K562 (cell line): Measurements from ENCODE around the gene TPPP. TPM values are rescaled to one million over a fixed set of nuclear protein-coding genes. Genes with fewer than 3 reads are reported as not detected.
"Not testable (repeated sequence)": the region's sequence is repeated elsewhere in the genome, so short reads cannot be mapped to it uniquely, and the experiment has no call there.

Experiments used
- ATAC-seq: fragments of 200-7000 bp; cut with Tn5 transposase; 3 replicates; pipeline ENCODE4 v1.9.1; 2020; ENCODE audit warnings: moderate library complexity
- BruUV-seq: library from RNA; stranded (reverse); fragments of 400-500 nt; replicated peaks from 2 replicates; lab custom pipeline; 2021; lab: Mats Ljungman, UMichigan
- CTCF ChIA-PET: fragments of 300-600 bp; formaldehyde crosslinking; extraction: SDS; loops from one replicate; lab custom pipeline; 2021; ENCODE audit warnings: low intra/inter-chr PET ratio; lab: Yijun Ruan, JAX
- POLR2A ChIA-PET: fragments of 300-600, 350-650 bp; sonication (Branson Sonifier 250); formaldehyde crosslinking; extraction: SDS; loops from one replicate; lab custom pipeline; 2021; ENCODE audit warnings: antibody characterized with exemption, inconsistent platforms; lab: Yijun Ruan, JAX
- DNase-seq, 4 experiments: peaks; one replicate each; pipeline versions ENCODE4 v3.0.0 to v3.0.0-alpha.2; 2011 to 2018; ENCODE audit warnings: low spot score in 3 of 4, mixed read lengths in 3 of 4; ENCODE audit errors: extremely low read depth in 1 of 4
- FAIRE-seq: peaks from 2 replicates; lab custom pipeline; 2011; peaks lifted over from hg19 to GRCh38; lab: Jason Lieb, UNC
- H2AFZ ChIP-seq: 2 replicates; pipeline ENCODE4 v1.6.0; 2011; ENCODE audit warnings: low read depth, low read length, control low read depth, inconsistent platforms
- H3K27ac ChIP-seq: fragments of 200-600 bp; 3 replicates; pipeline ENCODE4 v1.8.0; 2011; ENCODE audit warnings: low read depth, mild to moderate bottlenecking, control low read depth, inconsistent platforms, low read length, moderate library complexity, mixed read lengths; ENCODE audit errors: extremely low read depth
- H3K27me3 ChIP-seq, 2 experiments: fragments of 300-600 bp in 1 of 2; 2 replicates in 1 of 2; 3 replicates in 1 of 2; pipeline versions ENCODE4 v1.6.0 to v1.8.0; 2011; ENCODE audit warnings: inconsistent platforms in 2 of 2, low read length in 2 of 2, mild to moderate bottlenecking in 1 of 2, mixed read lengths in 1 of 2, moderate library complexity in 1 of 2; ENCODE audit not compliant: control insufficient read depth in 2 of 2, insufficient read depth in 2 of 2
- H3K36me3 ChIP-seq: fragments of 300-600 bp; 3 replicates; pipeline ENCODE4 v1.8.0; 2011; ENCODE audit warnings: mild to moderate bottlenecking, low read length, inconsistent platforms; ENCODE audit not compliant: control insufficient read depth, insufficient read depth
- H3K4me1 ChIP-seq, 2 experiments: fragments of 200-600 bp in 1 of 2; replicated peaks in 1 of 2; 2 replicates in 1 of 2; 3 replicates in 1 of 2; pipeline versions ENCODE4 v1.5.1 to v1.8.0; 2011; ENCODE audit warnings: inconsistent platforms in 2 of 2, low read length in 2 of 2, mild to moderate bottlenecking in 1 of 2, mixed read lengths in 1 of 2, moderate library complexity in 1 of 2; ENCODE audit not compliant: control insufficient read depth in 2 of 2, insufficient read depth in 2 of 2
- H3K4me2 ChIP-seq: 2 replicates; pipeline ENCODE4 v1.6.1; 2011; ENCODE audit warnings: low read length, control low read depth, inconsistent platforms, mixed read lengths; ENCODE audit not compliant: insufficient read depth
- H3K4me3 ChIP-seq: fragments of 200-600 bp; sonication (generic), shearing (Covaris generic); 2 replicates; pipeline ENCODE4 v1.5.1; 2016; ENCODE audit warnings: control low read depth, inconsistent platforms
- H3K79me2 ChIP-seq: fragments of 200-600 bp; 3 replicates; pipeline ENCODE4 v1.8.0; 2011; ENCODE audit warnings: low read length, inconsistent platforms; ENCODE audit not compliant: control insufficient read depth, insufficient read depth
- H3K9ac ChIP-seq, 2 experiments: 2 replicates each; pipeline versions ENCODE4 v1.6.0 to v1.6.1; 2011; ENCODE audit warnings: low read depth in 2 of 2, low read length in 2 of 2, control low read depth in 1 of 2, inconsistent platforms in 1 of 2, mild to moderate bottlenecking in 1 of 2, mixed read lengths in 1 of 2; ENCODE audit not compliant: insufficient read depth in 1 of 2
- H3K9me1 ChIP-seq: one replicate; pipeline ENCODE4 v1.6.0; 2011; ENCODE audit warnings: inconsistent platforms, mild to moderate bottlenecking, low read length, moderate library complexity; ENCODE audit not compliant: control insufficient read depth, insufficient read depth
- H3K9me3 ChIP-seq: replicated peaks from 2 replicates; pipeline ENCODE4 v1.5.1; 2011; ENCODE audit warnings: low read depth, low read length, inconsistent platforms; ENCODE audit not compliant: control insufficient read depth, insufficient read depth
- H4K20me1 ChIP-seq: replicated peaks from 2 replicates; pipeline ENCODE4 v1.6.1; 2011; ENCODE audit warnings: low read length, inconsistent platforms, mixed read lengths; ENCODE audit not compliant: control insufficient read depth, insufficient read depth
- WGBS: fragments of 100-300 bp; shearing (Covaris generic); methylation state at CpG from one replicate; pipeline ENCODE4 v1.1.6; 2016; ENCODE audit warnings: low coverage, mixed read lengths; ENCODE audit not compliant: insufficient coverage; ENCODE audit errors: missing lambda C conversion rate; 5-methylcytosine and 5-hydroxymethylcytosine counted together
- in situ Hi-C: fragments of 300-500 bp; cut with MboI; formaldehyde crosslinking; loops from 4 replicates; pipeline ENCODE4 v1.15.0; 2018; ENCODE audit warnings: inconsistent platforms, mixed read lengths
- intact Hi-C: fragments of 100-400 bp; cut with micrococcal nuclease; formaldehyde crosslinking; loops from 2 replicates; pipeline ENCODE4 v1.14.2; 2022
- polyA plus RNA-seq, 8 experiments: library from polyadenylated mRNA; depleted of rRNA in 4 of 8; stranded (reverse) in 5 of 8; unstranded in 3 of 8; fragments of >200 nt; fragmentation: Nextera tagmentation in 2 of 8; fragmentation: Illumina TruSeq in 1 of 8; extraction: Ambion mirVana in 2 of 8; extraction: Trizol in 1 of 8; gene quantifications; 2 replicates each; pipeline versions ENCODE4 v1.2.1 to v1.2.3, GENCODE V29; 2011 to 2014; ENCODE audit warnings: inconsistent platforms in 1 of 8, missing spikeins in 1 of 8
- total RNA-seq, 7 experiments: library from RNA; depleted of rRNA in 6 of 7; stranded (reverse); fragments of >200 nt in 6 of 7; fragmentation: Illumina TruSeq in 2 of 7; extraction: Trizol in 2 of 7; gene quantifications; 2 replicates each; pipeline versions ENCODE4 v1.2.1 to v1.2.3, GENCODE V29; 2011 to 2021; ENCODE audit warnings: low replicate concordance in 1 of 7

TPPP gene
- total and polyA plus RNA-seq, 9 of the 15 experiments (the other 6 are each of a cell fraction or from before 2014, with no cell fraction given), result 0.01 to 0.07 (median 0.03) TPM; not detected in 6

DNA sequence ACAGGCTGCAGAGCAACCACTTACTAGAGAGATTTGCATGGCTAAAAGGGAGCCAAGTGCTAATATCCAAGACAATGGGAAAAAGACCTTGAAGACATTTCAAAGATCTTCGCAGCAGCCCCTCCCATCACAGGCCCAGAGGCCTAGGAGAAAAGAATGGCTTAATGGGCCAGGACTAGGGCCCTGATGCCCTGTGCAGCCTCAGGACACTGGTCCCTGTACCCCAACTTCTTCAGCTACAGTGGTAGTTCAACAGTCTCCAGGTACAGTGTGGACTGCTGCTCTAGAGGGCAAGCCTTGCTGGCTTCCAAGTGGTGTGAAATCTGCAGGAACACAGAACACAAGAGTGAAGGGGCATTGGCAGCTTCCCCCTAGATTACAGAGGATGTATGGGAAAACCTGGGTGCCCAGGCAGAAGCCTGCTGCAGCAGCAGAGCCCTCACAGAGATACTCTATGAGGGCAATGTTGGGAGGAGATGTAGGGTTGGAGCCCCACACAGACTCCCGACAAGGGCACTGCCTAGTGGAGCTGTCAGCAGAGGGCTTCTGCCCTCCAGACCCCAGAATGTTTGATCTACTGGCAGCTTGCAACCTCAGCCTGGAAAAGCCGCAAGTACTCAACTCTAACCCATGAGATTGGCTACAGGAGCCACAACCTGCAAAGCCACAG lies 15.8 kb upstream of the TPPP start:
- H3K4me1 ChIP-seq, H3K27me3 ChIP-seq, H2AFZ ChIP-seq, ATAC-seq, H4K20me1 ChIP-seq, BruUV-seq, H3K9me3 ChIP-seq, DNase-seq, H3K9me1 ChIP-seq, H3K79me2 ChIP-seq, H3K9ac ChIP-seq, H3K27ac ChIP-seq, H3K4me3 ChIP-seq, H3K36me3 ChIP-seq, H3K4me2 ChIP-seq, FAIRE-seq, POLR2A ChIA-PET, in situ Hi-C loops, CTCF ChIA-PET, intact Hi-C loops: not testable (repeated sequence)
- WGBS, result 0% methylated on average over 1 of the region's 3 CpGs

GRCh38 chr5:708374-708773 lies 15.2 kb upstream of the TPPP start:
- H3K4me1 ChIP-seq, BruUV-seq, H3K9ac ChIP-seq, CTCF ChIA-PET, H3K27me3 ChIP-seq, H3K4me2 ChIP-seq, H3K4me3 ChIP-seq, H3K36me3 ChIP-seq, intact Hi-C loops, H3K27ac ChIP-seq, H3K9me1 ChIP-seq, H3K9me3 ChIP-seq, H2AFZ ChIP-seq, ATAC-seq, FAIRE-seq, DNase-seq, H4K20me1 ChIP-seq, POLR2A ChIA-PET, H3K79me2 ChIP-seq, in situ Hi-C loops: not testable (repeated sequence)
- 3% methylated on average over 4 of the region's 4 CpGs for WGBS

- intact Hi-C loops, CTCF ChIA-PET, FAIRE-seq, H3K4me3 ChIP-seq, H4K20me1 ChIP-seq, DNase-seq, in situ Hi-C loops, H3K9ac ChIP-seq, H2AFZ ChIP-seq, H3K27ac ChIP-seq, ATAC-seq, H3K27me3 ChIP-seq, H3K9me3 ChIP-seq, H3K4me2 ChIP-seq, H3K79me2 ChIP-seq, POLR2A ChIA-PET, BruUV-seq, H3K36me3 ChIP-seq, H3K4me1 ChIP-seq, H3K9me1 ChIP-seq: not testable (repeated sequence)
- WGBS, result 0% methylated on average over 6 of the region's 7 CpGs
These were observed 13.0 kb upstream of the TPPP start for GRCh38 chr5:706127-706526.
